Measurements from ENCODE around the gene FXYD5.
"Not testable (repeated sequence)": the region's sequence is repeated elsewhere in the genome, so short reads cannot be mapped to it uniquely, and the experiment has no call there.

- TF ChIP-seq, protein P1, sequence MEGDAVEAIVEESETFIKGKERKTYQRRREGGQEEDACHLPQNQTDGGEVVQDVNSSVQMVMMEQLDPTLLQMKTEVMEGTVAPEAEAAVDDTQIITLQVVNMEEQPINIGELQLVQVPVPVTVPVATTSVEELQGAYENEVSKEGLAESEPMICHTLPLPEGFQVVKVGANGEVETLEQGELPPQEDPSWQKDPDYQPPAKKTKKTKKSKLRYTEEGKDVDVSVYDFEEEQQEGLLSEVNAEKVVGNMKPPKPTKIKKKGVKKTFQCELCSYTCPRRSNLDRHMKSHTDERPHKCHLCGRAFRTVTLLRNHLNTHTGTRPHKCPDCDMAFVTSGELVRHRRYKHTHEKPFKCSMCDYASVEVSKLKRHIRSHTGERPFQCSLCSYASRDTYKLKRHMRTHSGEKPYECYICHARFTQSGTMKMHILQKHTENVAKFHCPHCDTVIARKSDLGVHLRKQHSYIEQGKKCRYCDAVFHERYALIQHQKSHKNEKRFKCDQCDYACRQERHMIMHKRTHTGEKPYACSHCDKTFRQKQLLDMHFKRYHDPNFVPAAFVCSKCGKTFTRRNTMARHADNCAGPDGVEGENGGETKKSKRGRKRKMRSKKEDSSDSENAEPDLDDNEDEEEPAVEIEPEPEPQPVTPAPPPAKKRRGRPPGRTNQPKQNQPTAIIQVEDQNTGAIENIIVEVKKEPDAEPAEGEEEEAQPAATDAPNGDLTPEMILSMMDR (IDR thresholded peaks at IDR 0.05 in 4 of 5, conservative IDR thresholded peaks at IDR 0.05 in 1 of 5) = not testable (repeated sequence)
- TF ChIP-seq POLR2A (IDR thresholded peaks at IDR 0.05) = peak in 1 of 2 donors; percentile 30
These were observed 24.7 kb upstream of the FXYD5 start for GRCh38 chr19:35129724-35130274.
